Measurements from ENCODE around the gene RICTOR. TPM values are rescaled to one million over a fixed set of nuclear protein-coding genes. Genes with fewer than 3 reads are reported as not detected.

RICTOR gene
- total RNA-seq, 2 experiments from 2014 or later = 125 TPM

DNA sequence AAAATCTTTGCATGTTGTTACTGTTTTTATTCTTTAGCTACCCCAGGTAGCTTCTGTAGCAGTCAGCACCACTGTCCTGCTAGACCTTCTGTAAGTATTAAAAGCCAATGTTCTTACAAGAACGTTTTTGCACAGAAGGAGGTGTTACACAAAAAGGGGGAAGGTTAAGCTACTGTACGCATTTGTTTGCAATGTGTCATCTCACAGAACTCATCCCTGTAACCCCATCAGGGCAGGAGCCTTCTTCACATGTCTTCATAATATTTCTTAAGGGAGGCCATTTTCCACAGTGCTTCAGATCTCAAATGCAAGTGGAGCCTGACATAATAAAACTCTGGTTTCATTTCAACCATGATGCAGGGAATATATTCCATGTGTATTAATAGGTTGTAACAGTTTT, 160.5 kb downstream of the RICTOR start:
- Mint-ChIP-seq H3K9me3 (peaks cover 8% of the 10 kb centered on the region), H3K4me1 (ENCODE audit: low read depth) (no peaks in the 10 kb centered on the region), H3K27me3 (peaks cover 46% of the 10 kb centered on the region), H3K36me3 (ENCODE audit: low read depth) (no peaks in the 10 kb centered on the region), H3K27ac (no peak overlapping the region), H3K4me3 (no peak overlapping the region)
- ATAC-seq (ENCODE audit: poor library complexity) = no peak
- Histone ChIP-seq H3K36me3 (ENCODE audit: insufficient read depth, low read length) (no peaks in the 10 kb centered on the region), H3K27ac (ENCODE audit: low read depth in 1 of 2, low read length in 2 of 2) (no peak overlapping the region), H3K4me1 (ENCODE audit: insufficient read depth, low read length) (no peaks in the 10 kb centered on the region), H3K4me3 (ENCODE audit: low read length) (no peak overlapping the region), H3K27me3 (ENCODE audit: control insufficient read depth in 1 of 2, insufficient read depth in 2 of 2, low read length in 2 of 2) (peaks cover 0 to 13% of the 10 kb centered on the region in 2 experiments), H3K9me3 (ENCODE audit: control insufficient read depth in 1 of 2, insufficient read depth in 1 of 2, low read length in 2 of 2) (peaks cover 0 to 3% of the 10 kb centered on the region in 2 experiments)
- CTCF ChIA-PET = interaction anchor here (0.7 kb wide), 1 partner anchor 168 kb away, joined by 3 read pairs; no protein-coding TSS in a partner anchor
- intact Hi-C loops (cut with DNase I, micrococcal nuclease) = no loop called here
- TF ChIP-seq CTCF (IDR thresholded peaks at IDR 0.05) = no peak
- POLR2A ChIA-PET = no interaction called here
- DNase-seq = no peak

DNA sequence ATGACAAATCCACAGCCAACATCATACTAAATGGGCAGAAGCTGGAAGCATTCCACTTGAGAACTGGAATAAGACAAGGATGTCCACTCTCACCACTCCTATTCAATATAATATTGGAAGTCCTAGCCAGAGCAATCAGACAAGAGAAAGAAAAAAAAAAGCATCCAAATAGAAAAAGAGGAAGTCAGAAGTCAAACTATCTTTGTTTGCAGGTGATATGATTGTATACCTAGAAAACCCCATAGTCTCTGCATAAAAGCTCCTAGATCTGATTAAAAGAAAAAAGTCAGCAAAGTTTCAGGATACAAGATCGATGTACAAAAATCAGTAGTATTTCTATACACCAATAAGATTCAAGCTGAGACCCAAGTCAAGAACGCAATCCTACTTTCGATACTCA, 162.3 kb downstream of the RICTOR start:
- intact Hi-C loops (cut with DNase I, micrococcal nuclease) = no loop called here
- no peak overlapping the region for H3K27ac Mint-ChIP-seq
- peaks cover 9% of the 10 kb centered on the region for H3K9me3 Mint-ChIP-seq
- H3K4me1 Mint-ChIP-seq (ENCODE audit: low read depth) = no peaks in the 10 kb centered on the region
- no peaks in the 10 kb centered on the region for H3K36me3 ChIP-seq (ENCODE audit: insufficient read depth, low read length)
- no peaks in the 10 kb centered on the region for H3K4me1 ChIP-seq (ENCODE audit: insufficient read depth, low read length)
- peaks cover 0 to 13% of the 10 kb centered on the region in 2 experiments for H3K9me3 ChIP-seq (ENCODE audit: control insufficient read depth in 1 of 2, insufficient read depth in 1 of 2, low read length in 2 of 2)
- no peak for DNase-seq
- POLR2A ChIA-PET = interaction anchor here (1.0 kb wide), 1 partner anchor 10 kb away, joined by 3 read pairs; no protein-coding TSS in a partner anchor
- CTCF ChIA-PET = no interaction called here
- H3K27me3 ChIP-seq (ENCODE audit: control insufficient read depth in 1 of 2, insufficient read depth in 2 of 2, low read length in 2 of 2) = peaks cover 0 to 25% of the 10 kb centered on the region in 2 experiments
- no peak overlapping the region for H3K4me3 Mint-ChIP-seq
- no peak for TF ChIP-seq CTCF (IDR thresholded peaks at IDR 0.05)
- no peaks in the 10 kb centered on the region for H3K36me3 Mint-ChIP-seq (ENCODE audit: low read depth)
- H3K27ac ChIP-seq (ENCODE audit: low read depth in 1 of 2, low read length in 2 of 2) = no peak overlapping the region
- H3K4me3 ChIP-seq (ENCODE audit: low read length) = no peak overlapping the region
- H3K27me3 Mint-ChIP-seq = peaks cover 48% of the 10 kb centered on the region
- ATAC-seq (ENCODE audit: poor library complexity) = no peak

GRCh38 chr5:38906503-38906902, 167.7 kb downstream of the RICTOR start:
- Histone ChIP-seq H3K27me3 (ENCODE audit: control insufficient read depth in 1 of 2, insufficient read depth in 2 of 2, low read length in 2 of 2) (peaks cover 0 to 26% of the 10 kb centered on the region in 2 experiments), H3K9me3 (ENCODE audit: control insufficient read depth in 1 of 2, insufficient read depth in 1 of 2, low read length in 2 of 2) (peaks cover 0 to 17% of the 10 kb centered on the region in 2 experiments), H3K36me3 (ENCODE audit: insufficient read depth, low read length) (no peaks in the 10 kb centered on the region), H3K27ac (ENCODE audit: low read depth in 1 of 2, low read length in 2 of 2) (no peak overlapping the region), H3K4me1 (ENCODE audit: insufficient read depth, low read length) (no peaks in the 10 kb centered on the region), H3K4me3 (ENCODE audit: low read length) (no peak overlapping the region)
- Mint-ChIP-seq H3K4me3 (no peak overlapping the region), H3K27me3 (peaks cover 24% of the 10 kb centered on the region), H3K27ac (no peak overlapping the region), H3K4me1 (ENCODE audit: low read depth) (no peaks in the 10 kb centered on the region), H3K9me3 (peaks cover 9% of the 10 kb centered on the region), H3K36me3 (ENCODE audit: low read depth) (no peaks in the 10 kb centered on the region)
- TF ChIP-seq CTCF (IDR thresholded peaks at IDR 0.05) = no peak
- intact Hi-C loops (cut with DNase I, micrococcal nuclease) = no loop called here
- ATAC-seq (ENCODE audit: poor library complexity) (no peak), DNase-seq (no peak)
- CTCF ChIA-PET = no interaction called here
- POLR2A ChIA-PET = no interaction called here
